Stimulated activated CD4-positive, alpha-beta T cell treated with anti-CD3 and anti-CD28 coated beads, TNF-alpha, amount 100 ng/mL, for 48 hours (primary cell): ENCODE data around the gene CABP2.
"Not testable (repeated sequence)": the region's sequence is repeated elsewhere in the genome, so short reads cannot be mapped to it uniquely, and the experiment has no call there.

Experiments
- DNase-seq, 3 donors: peaks; one replicate each; pipeline ENCODE4 v3.0.0-alpha.2; 2020; ENCODE audit warnings: low read depth in 3 of 3

The CABP2 gene

GRCh38 chr11:67476692-67477091 is 46.6 kb downstream of the CABP2 start:
- not testable (repeated sequence) for DNase-seq

DNA sequence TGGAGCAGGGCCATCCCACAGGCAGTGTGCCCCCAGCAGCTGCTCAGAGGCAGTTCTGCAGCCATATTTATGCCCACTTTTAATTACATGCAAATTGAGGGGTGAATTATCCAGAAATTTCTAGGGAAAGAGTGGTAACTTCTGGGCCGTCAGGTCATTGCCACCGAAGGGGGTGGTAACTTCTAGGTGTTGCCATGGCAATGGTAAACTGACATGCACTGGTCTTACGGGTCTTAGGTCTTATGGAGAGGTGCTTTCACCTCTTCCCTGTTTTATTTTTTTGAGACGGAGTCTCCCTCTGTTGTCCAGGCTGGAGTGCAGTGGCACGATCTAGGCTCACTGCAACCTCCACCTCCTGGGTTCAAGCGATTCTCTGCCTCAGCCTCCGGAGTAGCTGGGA is 50.4 kb downstream of the CABP2 start:
- DNase-seq: no peak

- DNase-seq: no peak
Observed at GRCh38 chr11:67470337-67471002, 52.8 kb downstream of the CABP2 start.

DNA sequence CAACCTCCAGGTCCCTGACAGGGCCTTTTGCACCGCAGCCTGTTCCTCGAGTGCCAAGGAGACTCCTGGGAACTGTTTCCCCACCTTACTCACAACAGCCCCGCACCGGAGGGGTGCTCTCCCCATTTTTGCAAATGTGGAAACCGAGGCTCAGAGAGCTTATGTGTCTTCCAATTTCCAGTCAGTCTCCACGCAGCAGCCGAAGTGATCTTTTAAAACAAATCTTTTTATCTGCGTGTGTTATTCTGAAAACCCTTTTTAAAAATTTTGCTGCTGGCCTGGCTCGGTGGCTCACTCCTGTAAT is 53.8 kb downstream of the CABP2 start:
- DNase-seq: no peak
